Measurements from ENCODE around the gene PPP2R5C. TPM values are rescaled to one million over a fixed set of nuclear protein-coding genes. Genes with fewer than 3 reads are reported as not detected.

PPP2R5C gene
- polyA plus RNA-seq, 3 donors = 61.9 to 72.5 (median 64.0) TPM

DNA sequence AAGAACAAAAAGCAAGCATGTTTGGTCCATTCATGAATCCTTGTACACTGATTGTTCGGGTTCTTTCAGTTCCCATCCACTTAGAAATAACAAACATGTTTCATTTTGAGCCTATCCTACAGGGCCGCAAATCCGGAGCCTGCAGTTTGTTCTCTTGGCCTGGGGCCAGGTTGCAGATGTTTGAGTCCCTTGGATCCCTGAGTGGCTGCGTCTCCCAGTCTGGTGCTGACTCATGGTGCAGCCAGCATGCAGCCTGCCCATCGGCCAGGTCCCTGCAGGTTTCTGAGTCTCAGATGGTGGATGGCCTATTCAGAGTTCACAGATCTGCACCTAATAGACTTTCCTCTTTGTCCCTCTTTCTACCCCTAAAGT, 201.0 kb downstream of the PPP2R5C start:
- peaks cover 23% of the 10 kb centered on the region for H3K4me1 Mint-ChIP-seq
- H3K27me3 ChIP-seq (ENCODE audit: control insufficient read depth in 2 of 2, insufficient read depth in 2 of 2, low read length in 2 of 2) = no peaks in the 10 kb centered on the region
- no peak overlapping the region for H3K4me3 ChIP-seq (replicated peaks in 1 of 3; ENCODE audit: low read depth in 2 of 3, low read length in 3 of 3)
- H3K27me3 Mint-ChIP-seq (ENCODE audit: low read depth in 3 of 3) = peaks cover 2 to 5% (median 3%) of the 10 kb centered on the region in 3 donors
- H2AFZ ChIP-seq (ENCODE audit: insufficient read depth, low read depth, low read length, poor library complexity, severe bottlenecking) = no peak overlapping the region
- H4K20me1 ChIP-seq (ENCODE audit: insufficient read depth, low read length) = peaks cover 28% of the 10 kb centered on the region
- no peak overlapping the region for H3K27ac Mint-ChIP-seq
- H3K79me2 ChIP-seq (ENCODE audit: insufficient read depth, low read length) = peaks cover 31% of the 10 kb centered on the region
- H3K9me3 ChIP-seq (replicated peaks in 1 of 2; ENCODE audit: control insufficient read depth in 1 of 2, insufficient read depth in 1 of 2, low read length in 2 of 2) = no peaks in the 10 kb centered on the region
- H3K9ac ChIP-seq (ENCODE audit: insufficient read depth, low read length, poor library complexity, severe bottlenecking) = no peak overlapping the region
- H3K9me3 Mint-ChIP-seq = peaks cover 0 to 2% (median 0%) of the 10 kb centered on the region in 7 donors
- H3K4me2 ChIP-seq (replicated peaks; ENCODE audit: extremely low read depth, low read length, poor library complexity, severe bottlenecking) = no peak overlapping the region
- no peak overlapping the region for H3K27ac ChIP-seq (ENCODE audit: low read depth in 1 of 2, low read length in 2 of 2)
- TF ChIP-seq, protein P1, sequence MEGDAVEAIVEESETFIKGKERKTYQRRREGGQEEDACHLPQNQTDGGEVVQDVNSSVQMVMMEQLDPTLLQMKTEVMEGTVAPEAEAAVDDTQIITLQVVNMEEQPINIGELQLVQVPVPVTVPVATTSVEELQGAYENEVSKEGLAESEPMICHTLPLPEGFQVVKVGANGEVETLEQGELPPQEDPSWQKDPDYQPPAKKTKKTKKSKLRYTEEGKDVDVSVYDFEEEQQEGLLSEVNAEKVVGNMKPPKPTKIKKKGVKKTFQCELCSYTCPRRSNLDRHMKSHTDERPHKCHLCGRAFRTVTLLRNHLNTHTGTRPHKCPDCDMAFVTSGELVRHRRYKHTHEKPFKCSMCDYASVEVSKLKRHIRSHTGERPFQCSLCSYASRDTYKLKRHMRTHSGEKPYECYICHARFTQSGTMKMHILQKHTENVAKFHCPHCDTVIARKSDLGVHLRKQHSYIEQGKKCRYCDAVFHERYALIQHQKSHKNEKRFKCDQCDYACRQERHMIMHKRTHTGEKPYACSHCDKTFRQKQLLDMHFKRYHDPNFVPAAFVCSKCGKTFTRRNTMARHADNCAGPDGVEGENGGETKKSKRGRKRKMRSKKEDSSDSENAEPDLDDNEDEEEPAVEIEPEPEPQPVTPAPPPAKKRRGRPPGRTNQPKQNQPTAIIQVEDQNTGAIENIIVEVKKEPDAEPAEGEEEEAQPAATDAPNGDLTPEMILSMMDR (IDR thresholded peaks at IDR 0.05) = no peak
- H3K4me3 Mint-ChIP-seq = no peak overlapping the region
- no peak for DNase-seq
- WGBS (ENCODE audit: insufficient coverage) = 91% methylated on average over 4 of the region's 5 CpGs
- intact Hi-C loops (cut with micrococcal nuclease) = loop anchor here in 1 of 2 donors (5.0 to 10.0 kb wide), 3 partner anchors 135 to 352 kb away; partner anchors contain the start of gene ZNF839
- no peaks in the 10 kb centered on the region for H3K36me3 ChIP-seq (replicated peaks in 1 of 2; ENCODE audit: control insufficient read depth in 1 of 2, insufficient read depth in 2 of 2, low read length in 2 of 2)
- peaks cover 0 to 3% of the 10 kb centered on the region in 2 donors for H3K36me3 Mint-ChIP-seq
- H3K4me1 ChIP-seq (ENCODE audit: control insufficient read depth in 1 of 2, insufficient read depth in 2 of 2, low read length in 2 of 2) = peaks cover 17 to 25% of the 10 kb centered on the region in 2 donors

DNA sequence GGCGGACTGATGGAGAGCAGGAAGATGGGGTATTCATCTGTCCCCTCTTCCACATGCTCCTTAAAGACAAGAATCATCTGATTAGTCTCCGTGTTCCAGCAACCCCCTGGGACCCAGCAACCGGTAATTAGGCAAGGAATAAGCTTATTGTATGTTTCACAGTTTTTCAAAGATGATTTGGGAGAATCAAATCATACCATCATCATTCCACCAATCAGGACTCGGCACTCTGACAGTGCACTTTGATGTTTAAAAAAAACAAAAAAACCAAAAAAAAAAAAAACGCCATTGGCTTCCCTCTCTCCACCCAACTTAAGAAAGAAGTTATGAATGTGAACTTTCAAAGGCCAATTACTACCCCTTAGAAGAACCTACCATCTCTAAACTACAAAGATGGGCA, 201.5 kb downstream of the PPP2R5C start:
- no peak overlapping the region for H3K27ac Mint-ChIP-seq
- Histone ChIP-seq H3K4me2 (replicated peaks; ENCODE audit: extremely low read depth, low read length, poor library complexity, severe bottlenecking) (no peak overlapping the region), H3K4me3 (replicated peaks in 1 of 3; ENCODE audit: low read depth in 2 of 3, low read length in 3 of 3) (no peak overlapping the region), H3K27me3 (ENCODE audit: control insufficient read depth in 2 of 2, insufficient read depth in 2 of 2, low read length in 2 of 2) (no peaks in the 10 kb centered on the region), H2AFZ (ENCODE audit: insufficient read depth, low read depth, low read length, poor library complexity, severe bottlenecking) (no peak overlapping the region), H3K4me1 (ENCODE audit: control insufficient read depth in 1 of 2, insufficient read depth in 2 of 2, low read length in 2 of 2) (peaks cover 17 to 25% of the 10 kb centered on the region in 2 donors), H3K27ac (ENCODE audit: low read depth in 1 of 2, low read length in 2 of 2) (no peak overlapping the region), H3K9ac (ENCODE audit: insufficient read depth, low read length, poor library complexity, severe bottlenecking) (no peak overlapping the region), H4K20me1 (ENCODE audit: insufficient read depth, low read length) (peaks cover 34% of the 10 kb centered on the region), H3K36me3 (replicated peaks in 1 of 2; ENCODE audit: control insufficient read depth in 1 of 2, insufficient read depth in 2 of 2, low read length in 2 of 2) (peaks cover 0 to 3% of the 10 kb centered on the region in 2 donors), H3K79me2 (ENCODE audit: insufficient read depth, low read length) (peaks cover 37% of the 10 kb centered on the region), H3K9me3 (replicated peaks in 1 of 2; ENCODE audit: control insufficient read depth in 1 of 2, insufficient read depth in 1 of 2, low read length in 2 of 2) (no peaks in the 10 kb centered on the region)
- intact Hi-C loops (cut with micrococcal nuclease) = loop anchor here in 1 of 2 donors (5.0 to 10.0 kb wide), 3 partner anchors 134 to 352 kb away; partner anchors contain the start of gene ZNF839
- H3K9me3 Mint-ChIP-seq = peaks cover 0 to 2% (median 0%) of the 10 kb centered on the region in 7 donors
- H3K36me3 Mint-ChIP-seq = peaks cover 2 to 6% of the 10 kb centered on the region in 2 donors
- no peak for DNase-seq
- H3K4me3 Mint-ChIP-seq = no peak overlapping the region
- peaks cover 2 to 5% (median 3%) of the 10 kb centered on the region in 3 donors for H3K27me3 Mint-ChIP-seq (ENCODE audit: low read depth in 3 of 3)
- peaks cover 28% of the 10 kb centered on the region for H3K4me1 Mint-ChIP-seq
- no CpG with 5 or more reads among the region's 5 CpGs for WGBS (ENCODE audit: insufficient coverage)
- TF ChIP-seq, protein P1 (IDR thresholded peaks at IDR 0.05) = no peak

Measured in CD14-positive monocyte (primary cell).